ENCODE data around the gene GTF2I.
"Not testable (repeated sequence)": the region's sequence is repeated elsewhere in the genome, so short reads cannot be mapped to it uniquely, and the experiment has no call there.

GTF2I gene

DNA sequence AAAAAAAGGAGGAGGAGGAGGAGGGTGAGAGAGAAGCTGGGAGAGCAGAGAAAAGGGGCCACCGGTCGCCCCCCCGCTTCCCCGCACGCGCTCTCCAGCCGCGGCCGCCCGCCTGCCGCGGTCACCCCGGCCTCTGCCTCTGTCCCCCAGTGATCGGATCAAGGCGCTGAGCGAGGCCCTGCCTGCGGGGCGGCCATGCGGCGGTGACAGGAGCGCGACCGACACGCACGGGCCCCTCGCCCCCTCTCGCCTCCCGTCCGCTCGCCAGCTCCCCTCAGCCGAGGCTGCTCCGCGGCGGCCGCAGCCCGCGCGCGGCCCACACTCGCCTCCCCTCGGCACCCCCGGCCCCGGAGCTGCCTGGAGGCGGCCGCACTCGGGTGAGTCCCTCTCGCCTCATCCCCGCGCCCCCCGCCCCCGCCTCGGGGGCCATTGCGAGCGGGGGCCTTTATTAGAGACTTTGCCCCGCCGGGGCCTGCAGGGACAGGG lies at the start of gene GTF2I:
TSS of gene GTF2I (plus strand) at position 27 of the 486 bp plus-strand sequence. CDS start 31,411 bp downstream, outside the sequence.
- peak; percentile 50 for DNase-seq

DNA sequence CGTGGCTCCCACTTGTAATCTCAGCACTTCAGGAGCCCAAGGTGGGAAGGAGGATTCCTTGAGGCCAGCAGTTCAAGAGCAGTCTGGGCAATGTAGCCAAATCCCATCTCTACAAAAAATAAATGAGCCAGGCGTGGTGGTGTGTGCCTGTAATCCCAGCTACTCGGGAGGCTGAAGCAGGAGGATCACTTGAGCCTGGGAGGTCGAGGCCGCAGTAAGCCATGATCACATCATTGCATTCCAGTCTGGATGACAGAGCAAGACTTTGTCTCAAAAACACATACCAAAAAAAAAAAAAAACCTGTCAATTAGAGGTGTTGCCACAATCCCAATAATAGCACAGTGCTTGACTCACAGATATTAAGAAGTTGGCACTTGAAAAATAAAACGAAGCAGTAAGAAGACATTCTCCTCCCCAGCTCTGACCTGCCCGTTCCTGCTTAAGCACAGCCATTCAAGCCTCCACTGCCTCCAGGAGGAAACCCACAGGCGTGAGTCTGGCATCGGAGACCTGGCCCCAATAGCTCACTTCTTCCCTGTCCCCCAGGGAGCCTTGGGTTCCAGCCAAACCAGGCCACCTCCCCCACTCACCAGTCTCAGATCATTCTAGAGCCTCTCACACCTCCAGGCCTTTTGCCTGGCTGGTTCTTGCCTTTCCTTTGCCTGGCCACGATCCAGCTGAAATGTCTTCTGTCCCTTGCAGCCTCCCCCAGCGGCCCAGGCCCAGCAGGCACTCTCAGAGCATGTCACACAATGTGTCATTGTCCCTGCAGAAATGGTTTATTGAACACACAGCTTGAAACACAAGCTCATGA lies 45.3 kb upstream of the GTF2I start:
- no peak for DNase-seq

DNA sequence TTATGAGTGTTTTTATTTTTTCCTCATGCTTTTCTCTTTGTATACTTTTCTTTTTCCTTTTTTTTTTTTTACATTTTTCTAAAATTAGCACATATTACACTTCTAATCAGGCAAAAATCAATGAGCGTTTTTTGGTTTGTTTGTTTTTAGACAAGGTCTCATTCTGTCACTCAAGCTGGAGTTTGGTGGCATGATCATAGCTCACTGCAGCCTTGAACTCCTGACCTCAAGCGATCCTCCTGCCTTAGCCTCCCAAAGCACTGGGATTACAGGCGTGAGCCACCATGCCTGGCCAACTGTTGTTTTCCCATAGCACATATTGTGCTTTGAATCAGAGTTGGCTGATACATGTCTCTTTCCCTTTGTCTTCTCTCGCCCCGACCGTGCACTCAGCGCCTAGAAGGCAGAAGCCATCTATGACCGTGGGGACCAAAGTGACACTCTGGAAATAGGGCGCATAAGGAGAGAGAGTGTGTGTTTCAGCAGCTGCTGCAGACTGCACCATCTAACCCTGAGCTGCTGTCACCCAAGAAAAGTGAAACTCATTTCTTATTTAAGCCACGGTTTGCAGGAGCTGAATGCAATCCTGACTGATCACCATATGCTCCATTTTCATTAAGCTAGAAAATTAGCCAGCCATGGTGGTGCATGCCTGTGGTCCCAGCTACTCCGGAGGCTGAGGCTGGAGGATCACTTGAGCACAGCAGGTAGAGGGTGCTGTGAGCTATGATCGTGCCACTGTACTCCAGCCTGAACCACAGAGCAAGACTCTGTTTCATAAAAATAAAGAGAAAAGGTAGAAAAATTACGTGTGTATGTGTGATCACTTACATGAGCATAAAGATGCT lies 41.4 kb upstream of the GTF2I start:
- no peak for DNase-seq

DNA sequence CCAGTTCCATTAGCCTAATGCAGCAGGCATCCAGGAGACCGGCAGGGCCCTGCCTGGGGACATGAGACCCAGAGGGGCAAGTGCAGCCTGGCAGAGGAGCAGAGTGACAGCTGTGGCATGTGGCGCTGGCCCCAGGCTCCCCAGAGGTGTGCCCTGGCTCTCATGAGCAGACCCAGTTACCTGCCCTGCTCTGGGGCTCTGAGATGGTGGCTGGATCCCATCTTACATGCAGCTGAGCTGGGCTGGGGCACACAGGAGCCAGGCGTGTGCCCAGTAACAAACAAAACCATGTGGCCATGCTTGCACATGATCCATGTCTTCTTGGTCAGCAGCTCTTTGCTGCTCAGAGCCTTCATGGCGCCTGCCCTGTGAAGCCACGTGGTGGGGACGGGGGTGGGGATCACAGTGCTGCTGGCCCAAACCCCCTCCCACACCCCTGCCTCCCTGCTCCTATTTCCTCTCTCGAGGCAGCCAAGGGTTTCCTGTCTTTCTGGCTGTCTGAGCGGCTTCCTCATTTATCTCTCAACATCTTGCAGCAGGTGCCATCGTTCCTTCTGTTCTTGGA lies 40.3 kb upstream of the GTF2I start:
- peak; percentile 14 for DNase-seq

DNA sequence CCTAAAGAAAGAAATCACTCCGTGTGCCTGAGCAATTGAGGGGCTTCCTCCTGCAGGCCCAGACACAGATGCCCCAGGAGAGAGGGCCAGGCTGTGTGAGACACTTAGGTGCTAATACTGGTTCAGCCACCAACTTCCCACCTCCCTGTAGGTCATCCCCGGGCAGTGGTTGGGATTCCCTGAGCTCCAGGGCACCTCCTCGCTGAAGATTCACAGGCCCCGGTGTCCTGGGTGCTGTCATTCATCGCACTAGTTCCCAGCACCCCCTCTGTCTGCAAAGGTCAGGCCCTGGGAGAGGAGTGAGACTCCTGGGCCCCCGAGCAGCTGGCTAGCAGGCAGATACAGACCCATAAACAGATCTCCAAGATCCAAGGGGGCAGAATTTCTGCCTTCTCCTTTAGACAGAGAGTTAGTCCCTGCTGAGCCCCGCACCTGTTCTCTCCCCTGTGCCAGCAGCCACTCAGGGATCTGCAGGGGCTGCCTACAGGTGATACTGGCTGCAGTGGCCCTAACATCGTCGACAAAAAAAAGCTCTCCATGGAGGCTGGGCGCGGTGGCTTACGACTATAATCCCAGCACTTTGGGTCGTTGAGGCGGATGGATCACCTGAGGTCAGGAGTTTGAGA lies 38.2 kb upstream of the GTF2I start:
- DNase-seq: no peak

- no peak for DNase-seq
Observed at GRCh38 chr7:74622228-74622749, 35.2 kb upstream of the GTF2I start.

- DNase-seq: no peak
Observed at GRCh38 chr7:74623135-74623534, 34.4 kb upstream of the GTF2I start.

GRCh38 chr7:74625446-74625845 lies 32.1 kb upstream of the GTF2I start:
- DNase-seq: no peak

- no peak for DNase-seq
Observed at GRCh38 chr7:74627661-74628411, 29.7 kb upstream of the GTF2I start.

GRCh38 chr7:74632505-74632904 lies 25.0 kb upstream of the GTF2I start:
- DNase-seq: no peak

DNA sequence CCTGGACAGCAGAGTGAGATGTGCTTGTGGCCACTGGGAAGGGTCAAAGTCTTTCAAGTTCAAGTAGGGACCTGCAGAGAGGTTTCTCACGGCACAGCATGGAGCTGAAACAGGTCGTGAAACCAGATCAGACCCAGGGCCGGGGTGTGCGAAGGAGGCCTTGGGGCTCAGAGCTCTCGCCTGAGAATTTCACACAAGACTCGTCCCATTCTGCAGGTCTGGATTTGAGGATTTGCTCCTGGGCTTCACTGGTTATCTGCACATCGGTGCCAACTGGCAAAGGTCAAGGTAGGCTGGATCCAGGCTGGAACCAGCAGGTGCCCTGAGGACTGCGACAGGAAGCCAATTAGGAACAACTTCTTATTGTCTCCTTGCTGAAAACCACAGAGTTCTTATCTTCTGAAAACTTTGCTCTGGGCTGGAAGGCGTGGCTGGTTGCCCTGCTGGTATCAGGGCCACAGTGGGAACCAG lies 24.0 kb upstream of the GTF2I start:
- DNase-seq: no peak

GRCh38 chr7:74637745-74638144 lies 19.8 kb upstream of the GTF2I start:
- no peak for DNase-seq

DNA sequence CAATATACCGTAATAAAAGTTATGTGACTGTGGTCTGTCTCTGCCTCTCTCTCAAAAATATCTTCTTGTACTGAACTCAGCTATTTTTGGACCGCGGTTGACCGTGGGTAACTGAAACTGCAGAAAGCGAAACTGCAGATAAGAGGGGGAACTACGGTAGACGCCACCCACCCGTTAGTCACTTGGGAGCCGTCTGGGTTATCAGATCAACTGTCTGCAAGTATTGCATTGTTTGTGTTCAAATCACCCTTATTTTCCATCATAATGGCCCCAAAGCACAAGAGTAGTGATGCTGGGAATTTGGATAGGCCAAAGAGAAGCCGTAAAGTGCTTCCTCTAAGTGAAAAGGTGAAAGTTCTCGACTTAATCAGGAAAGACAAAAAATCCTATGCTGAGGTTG lies 7.5 kb upstream of the GTF2I start:
- peak; percentile 78 for DNase-seq

DNA sequence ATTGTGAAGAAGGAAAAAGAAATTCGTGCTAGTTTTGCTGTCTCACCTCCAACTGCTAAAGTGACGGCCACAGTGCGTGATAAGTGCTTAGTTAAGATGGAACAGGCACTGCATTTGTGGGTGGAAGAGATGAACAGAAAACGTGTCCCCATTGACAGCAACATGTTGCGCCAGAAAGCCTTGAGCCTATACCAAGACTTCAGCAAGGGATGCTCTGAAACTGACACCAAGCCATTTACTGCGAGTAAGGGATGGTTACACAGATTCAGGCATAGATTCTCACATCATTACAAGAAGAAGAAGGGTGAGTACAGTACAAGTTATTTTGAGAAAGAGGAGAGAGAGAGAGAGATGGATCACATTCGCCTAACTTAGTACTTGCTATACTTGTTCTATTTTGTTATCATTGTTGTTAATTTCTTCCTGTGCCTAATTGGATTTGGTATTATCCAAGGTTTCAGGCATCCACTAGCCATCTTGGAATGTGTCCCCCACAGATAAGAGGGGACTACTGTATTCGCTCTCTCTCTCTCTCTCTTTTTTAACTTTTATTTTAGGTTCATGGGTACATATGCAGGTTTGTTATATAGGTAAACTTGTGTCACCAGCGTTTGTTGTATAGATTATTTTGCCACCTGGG lies 6.9 kb upstream of the GTF2I start:
- not testable (repeated sequence) for DNase-seq

GRCh38 chr7:74651133-74651504 lies 6.4 kb upstream of the GTF2I start:
- DNase-seq: not testable (repeated sequence)

- no peak for DNase-seq
Observed at GRCh38 chr7:74653686-74654181, 3.8 kb upstream of the GTF2I start.

DNA sequence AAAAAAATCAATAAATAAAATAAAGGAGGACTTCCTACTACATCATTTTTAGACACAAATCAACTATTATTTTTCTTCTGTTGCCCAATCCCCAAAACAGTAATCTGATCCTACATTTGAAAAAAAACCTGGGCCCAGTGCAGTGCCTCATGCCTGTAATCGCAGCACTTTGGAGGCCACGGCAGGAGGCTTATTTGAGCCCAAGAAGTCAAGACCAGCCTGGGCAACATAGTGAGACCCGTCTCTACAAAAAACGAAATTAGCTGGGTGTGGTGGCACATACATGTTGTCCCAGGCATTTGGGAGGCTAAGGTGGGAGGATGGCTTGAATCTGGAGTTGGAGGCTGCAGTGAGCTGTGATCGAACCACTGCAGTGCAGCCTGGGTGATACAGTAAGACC lies 2.7 kb upstream of the GTF2I start:
- no peak for DNase-seq

GRCh38 chr7:74655324-74655723 lies 2.2 kb upstream of the GTF2I start:
- no peak for DNase-seq

GRCh38 chr7:74655768-74656440 lies 1.6 kb upstream of the GTF2I start:
- no peak for DNase-seq

- peak; percentile 55 for DNase-seq
Observed at GRCh38 chr7:74656441-74656836, 1.1 kb upstream of the GTF2I start.

Data from stimulated activated CD4-positive, alpha-beta T cell treated with anti-CD3 and anti-CD28 coated beads, Interleukin-4, amount 100 ng/mL, for 1 hour (primary cell).